Lower lobe of right lung (tissue), 2 donors: ENCODE data around the gene LRRC4C. TPM values are rescaled to one million over a fixed set of nuclear protein-coding genes. Genes with fewer than 3 reads are reported as not detected.

Source experiments
- ATAC-seq, 2 donors: fragments of 200-7000 bp; cut with Tn5 transposase; one replicate each; pipeline ENCODE4 v1.9.1; 2020 to 2022; ENCODE audit warnings: mild to moderate bottlenecking in 2 of 2, moderate library complexity in 2 of 2
- DNase-seq: peaks from one replicate; pipeline ENCODE4 v3.0.0-alpha.2; 2020
- H3K27ac ChIP-seq: fragments of 200-600 bp; one replicate; pipeline ENCODE4 v1.8.0; 2022
- H3K27me3 ChIP-seq: fragments of 200-600 bp; one replicate; pipeline ENCODE4 v1.8.0; 2022; ENCODE audit warnings: low read depth
- H3K36me3 ChIP-seq: fragments of 200-600 bp; one replicate; pipeline ENCODE4 v1.8.0; 2022; ENCODE audit warnings: mild to moderate bottlenecking
- H3K4me1 ChIP-seq: fragments of 200-600 bp; one replicate; pipeline ENCODE4 v1.8.0; 2022
- H3K4me3 ChIP-seq: fragments of 200-600 bp; one replicate; pipeline ENCODE4 v1.8.0; 2022; ENCODE audit warnings: mild to moderate bottlenecking
- H3K9me3 ChIP-seq: fragments of 200-600 bp; one replicate; pipeline ENCODE4 v1.8.0; 2022
- CTCF ChIP-seq: fragments of 200-600 bp; IDR thresholded peaks from one replicate; pipeline ENCODE4 v1.8.0; 2022; ENCODE audit warnings: antibody characterized with exemption, mild to moderate bottlenecking
- intact Hi-C: fragments of 100-400 bp; cut with DNase I; formaldehyde crosslinking; loops from one replicate; pipeline ENCODE4 v1.11.0; 2022
- total RNA-seq: library from RNA; stranded (reverse); fragmentation: NEBNext Ultra II Directional; extraction: Animal tissue kit (Norgen Biotek cat#: 25700); gene quantifications from one replicate; pipeline ENCODE4 v1.2.1, GENCODE V29; 2021
- donor health status: DM: no; HTN: yes; CAD: no; lungs with severe emphysema.

Gene LRRC4C
- total RNA-seq, 1 donor from 2014 or later = 0.86 TPM

GRCh38 chr11:40987776-40988435 lies 471.5 kb downstream of the LRRC4C start:
- Histone ChIP-seq H3K9me3 (no peaks in the 10 kb centered on the region), H3K27ac (no peak overlapping the region), H3K4me1 (no peaks in the 10 kb centered on the region), H3K36me3 (no peaks in the 10 kb centered on the region), H3K27me3 (no peaks in the 10 kb centered on the region), H3K4me3 (no peak overlapping the region)
- ATAC-seq = no peak
- intact Hi-C loops = no loop called here
- TF ChIP-seq CTCF = no peak
- DNase-seq = no peak

GRCh38 chr11:40986320-40986719 lies 473.1 kb downstream of the LRRC4C start:
- H3K4me1 ChIP-seq = no peaks in the 10 kb centered on the region
- H3K27me3 ChIP-seq = no peaks in the 10 kb centered on the region
- H3K27ac ChIP-seq = no peak overlapping the region
- no peak overlapping the region for H3K4me3 ChIP-seq
- ATAC-seq = no peak
- H3K9me3 ChIP-seq = no peaks in the 10 kb centered on the region
- no peak for TF ChIP-seq CTCF
- DNase-seq = no peak
- intact Hi-C loops = no loop called here
- no peaks in the 10 kb centered on the region for H3K36me3 ChIP-seq

GRCh38 chr11:40975076-40975475 lies 484.4 kb downstream of the LRRC4C start:
- Histone ChIP-seq H3K9me3 (no peaks in the 10 kb centered on the region), H3K4me3 (no peak overlapping the region), H3K36me3 (no peaks in the 10 kb centered on the region), H3K27me3 (no peaks in the 10 kb centered on the region), H3K4me1 (no peaks in the 10 kb centered on the region), H3K27ac (no peak overlapping the region)
- intact Hi-C loops = no loop called here
- DNase-seq (no peak), ATAC-seq (no peak)
- no peak for TF ChIP-seq CTCF

GRCh38 chr11:40974186-40974795 lies 485.2 kb downstream of the LRRC4C start:
- intact Hi-C loops = no loop called here
- Histone ChIP-seq H3K9me3 (no peaks in the 10 kb centered on the region), H3K4me1 (no peaks in the 10 kb centered on the region), H3K27ac (no peak overlapping the region), H3K4me3 (no peak overlapping the region), H3K36me3 (no peaks in the 10 kb centered on the region), H3K27me3 (no peaks in the 10 kb centered on the region)
- DNase-seq (no peak), ATAC-seq (no peak)
- TF ChIP-seq CTCF = no peak

GRCh38 chr11:40958707-40959106 lies 500.7 kb downstream of the LRRC4C start:
- Histone ChIP-seq H3K36me3 (no peaks in the 10 kb centered on the region), H3K27ac (no peak overlapping the region), H3K4me1 (no peaks in the 10 kb centered on the region), H3K27me3 (no peaks in the 10 kb centered on the region), H3K9me3 (no peaks in the 10 kb centered on the region), H3K4me3 (no peak overlapping the region)
- no peak for TF ChIP-seq CTCF
- ATAC-seq (no peak), DNase-seq (no peak)
- intact Hi-C loops = no loop called here
